H1 (cell line): ENCODE results near the gene CD34.

Source experiments
- BACH1 ChIP-seq: IDR thresholded peaks from 2 replicates; pipeline ENCODE4 v1.6.1; 2012; ENCODE audit warnings: low read length, improper control_type of control experiment
- CEBPB ChIP-seq: IDR thresholded peaks from 2 replicates; pipeline ENCODE4 v1.6.1; 2012; ENCODE audit warnings: low read depth, low read length
- EP300 ChIP-seq, 2 experiments: IDR thresholded peaks; 1 replicate in 1 of 2; 2 replicates in 1 of 2; pipeline ENCODE4 v1.6.1; 2011 to 2012; ENCODE audit warnings: low read depth in 2 of 2, low read length in 2 of 2, mild to moderate bottlenecking in 2 of 2, borderline replicate concordance in 1 of 2, inconsistent platforms in 1 of 2, moderate library complexity in 1 of 2
- POLR2AphosphoS5 ChIP-seq: IDR thresholded peaks from 2 replicates; pipeline ENCODE4 v1.6.1; 2011; ENCODE audit warnings: low read depth, low read length
- RAD21 ChIP-seq, 2 experiments: IDR thresholded peaks in 1 of 2; conservative IDR thresholded peaks in 1 of 2; 2 replicates each; pipeline ENCODE4 v1.6.1; 2011; ENCODE audit warnings: low read depth in 2 of 2, low read length in 2 of 2, improper control_type of control experiment in 1 of 2, inconsistent platforms in 1 of 2, mild to moderate bottlenecking in 1 of 2, moderate library complexity in 1 of 2
- TEAD4 ChIP-seq: IDR thresholded peaks from 2 replicates; pipeline ENCODE4 v1.6.1; 2012; ENCODE audit warnings: low read depth, low read length, inconsistent platforms, mixed read lengths
- YY1 ChIP-seq: IDR thresholded peaks from 2 replicates; pipeline ENCODE4 v1.6.1; 2011; ENCODE audit warnings: low read depth, mild to moderate bottlenecking, low read length
- TF ChIP-seq, protein P1 (sequence below), 3 experiments: IDR thresholded peaks; 1 replicate in 2 of 3; 2 replicates in 1 of 3; pipeline versions ENCODE4 v1.5.1 to v1.6.1; 2011; ENCODE audit warnings: low read length in 3 of 3, mild to moderate bottlenecking in 3 of 3, inconsistent platforms in 2 of 3, low read depth in 1 of 3, moderate library complexity in 1 of 3; ENCODE audit not compliant: insufficient read depth in 1 of 3; ENCODE audit errors: control extremely low read depth in 1 of 3
- TF ChIP-seq, protein P2 (sequence below): IDR thresholded peaks from 2 replicates; pipeline ENCODE4 v1.6.1; 2011; ENCODE audit warnings: low read length, improper control_type of control experiment

DNA sequence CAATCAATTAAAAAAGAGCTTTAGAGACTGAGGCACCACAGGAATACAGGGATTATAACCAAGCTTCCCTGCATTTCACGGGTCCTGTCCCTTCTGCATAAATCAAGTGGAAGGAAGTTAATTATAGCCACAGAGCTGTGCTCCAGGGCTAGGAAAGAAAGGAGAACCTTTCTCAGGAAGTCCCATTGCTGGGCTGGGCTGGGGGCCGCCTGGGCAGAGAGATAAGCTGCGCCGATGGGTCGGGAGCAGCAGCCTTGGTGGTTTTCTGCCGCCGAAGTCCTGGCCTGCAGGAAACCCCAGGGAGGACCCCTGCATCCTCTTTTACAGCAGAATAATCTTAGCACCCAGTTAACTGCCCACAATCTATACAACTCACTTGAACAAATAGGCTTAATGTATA, 12.6 kb upstream of the CD34 start:
- TF ChIP-seq EP300 (IDR thresholded peaks at IDR 0.05; ENCODE audit: borderline replicate concordance in 1 of 2, low read depth in 2 of 2, low read length in 2 of 2), result no peak
- TF ChIP-seq, protein P1, sequence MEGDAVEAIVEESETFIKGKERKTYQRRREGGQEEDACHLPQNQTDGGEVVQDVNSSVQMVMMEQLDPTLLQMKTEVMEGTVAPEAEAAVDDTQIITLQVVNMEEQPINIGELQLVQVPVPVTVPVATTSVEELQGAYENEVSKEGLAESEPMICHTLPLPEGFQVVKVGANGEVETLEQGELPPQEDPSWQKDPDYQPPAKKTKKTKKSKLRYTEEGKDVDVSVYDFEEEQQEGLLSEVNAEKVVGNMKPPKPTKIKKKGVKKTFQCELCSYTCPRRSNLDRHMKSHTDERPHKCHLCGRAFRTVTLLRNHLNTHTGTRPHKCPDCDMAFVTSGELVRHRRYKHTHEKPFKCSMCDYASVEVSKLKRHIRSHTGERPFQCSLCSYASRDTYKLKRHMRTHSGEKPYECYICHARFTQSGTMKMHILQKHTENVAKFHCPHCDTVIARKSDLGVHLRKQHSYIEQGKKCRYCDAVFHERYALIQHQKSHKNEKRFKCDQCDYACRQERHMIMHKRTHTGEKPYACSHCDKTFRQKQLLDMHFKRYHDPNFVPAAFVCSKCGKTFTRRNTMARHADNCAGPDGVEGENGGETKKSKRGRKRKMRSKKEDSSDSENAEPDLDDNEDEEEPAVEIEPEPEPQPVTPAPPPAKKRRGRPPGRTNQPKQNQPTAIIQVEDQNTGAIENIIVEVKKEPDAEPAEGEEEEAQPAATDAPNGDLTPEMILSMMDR (IDR thresholded peaks at IDR 0.05; ENCODE audit: control extremely low read depth in 1 of 3, insufficient read depth in 1 of 3, low read depth in 1 of 3, low read length in 3 of 3), result no peak
- no peak for TF ChIP-seq RAD21 (IDR thresholded peaks at IDR 0.05 in 1 of 2, conservative IDR thresholded peaks at IDR 0.05 in 1 of 2; ENCODE audit: low read depth in 2 of 2, low read length in 2 of 2)
- no peak for TF ChIP-seq TEAD4
- TF ChIP-seq CEBPB, result no peak
- no peak for TF ChIP-seq BACH1
- no peak for TF ChIP-seq POLR2AphosphoS5
- TF ChIP-seq, protein P2, sequence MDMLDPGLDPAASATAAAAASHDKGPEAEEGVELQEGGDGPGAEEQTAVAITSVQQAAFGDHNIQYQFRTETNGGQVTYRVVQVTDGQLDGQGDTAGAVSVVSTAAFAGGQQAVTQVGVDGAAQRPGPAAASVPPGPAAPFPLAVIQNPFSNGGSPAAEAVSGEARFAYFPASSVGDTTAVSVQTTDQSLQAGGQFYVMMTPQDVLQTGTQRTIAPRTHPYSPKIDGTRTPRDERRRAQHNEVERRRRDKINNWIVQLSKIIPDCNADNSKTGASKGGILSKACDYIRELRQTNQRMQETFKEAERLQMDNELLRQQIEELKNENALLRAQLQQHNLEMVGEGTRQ, result no peak
- no peak for TF ChIP-seq YY1
